Right ventricle myocardium superior (tissue), 1 donor: ENCODE results near the gene P2RX2. TPM values are rescaled to one million over a fixed set of nuclear protein-coding genes. Genes with fewer than 3 reads are reported as not detected.

Experiments used
- ATAC-seq: fragments of 200-7000 bp; cut with Tn5 transposase; one replicate; pipeline ENCODE4 v1.9.1; 2020; ENCODE audit warnings: mild to moderate bottlenecking; ENCODE audit not compliant: poor library complexity
- DNase-seq: peaks from one replicate; pipeline ENCODE4 v3.0.0-alpha.2; 2020
- intact Hi-C: fragments of 100-400 bp; cut with DNase I; formaldehyde crosslinking; loops from one replicate; pipeline ENCODE4 v1.11.2; 2022
- microRNA-seq: library from miRNA; unstranded; fragments of <30 nt; microRNA quantifications from one replicate; pipeline ENCODE4 v1.2.0, GENCODE V29; 2020
- total RNA-seq: library from RNA; stranded (reverse); fragmentation: NEBNext Ultra II Directional; extraction: Animal tissue kit (Norgen Biotek cat#: 25700); gene quantifications from one replicate; pipeline ENCODE4 v1.2.1, GENCODE V29; 2021
- donor health status: DM: no; HTN: yes; CAD: no; lungs with severe emphysema.

The P2RX2 gene
- total RNA-seq, 1 donor from 2014 or later = not detected

- ATAC-seq = no peak
- intact Hi-C loops = no loop called here
These were observed 50.7 kb downstream of the P2RX2 start for GRCh38 chr12:132669166-132669879.

More at GRCh38 chr12:132669166-132669879, 50.7 kb downstream of the P2RX2 start:
- DNase-seq = no peak

Small RNAs within 50 kb of the gene (microRNA-seq; reads per million reads assigned to microRNA genes)
- gene MIR6763 = not detected

Other genes starting within 250 kb of the P2RX2 start
- gene FBRSL1, start 128.6 kb upstream of the P2RX2 start, total RNA-seq = 58.6 TPM
- not detected for gene LRCOL1, start 8.2 kb upstream of the P2RX2 start, total RNA-seq
- 10.3 TPM for gene POLE, start 68.6 kb downstream of the P2RX2 start, total RNA-seq
- 54.9 TPM for gene PXMP2, start 68.8 kb downstream of the P2RX2 start, total RNA-seq
- 32.6 TPM for gene PGAM5, start 92.1 kb downstream of the P2RX2 start, total RNA-seq
- 25.6 TPM for gene ANKLE2, start 143.1 kb downstream of the P2RX2 start, total RNA-seq
- gene GOLGA3, start 210.1 kb downstream of the P2RX2 start, total RNA-seq = 24.8 TPM